GM23248 (cell line): ENCODE data around the gene VEZT.

Experiments
- EZH2 ChIP-seq: fragments of 200-600 bp; sonication (generic); IDR thresholded peaks from 2 replicates; pipeline ENCODE4 v1.6.1; 2018; ENCODE audit warnings: antibody characterized with exemption, mild to moderate bottlenecking; ENCODE audit not compliant: insufficient read depth, poor library complexity, severe bottlenecking
- EZH2phosphoT487 ChIP-seq: fragments of 200-600 bp; sonication (generic); IDR thresholded peaks from 2 replicates; pipeline ENCODE4 v1.6.1; 2018; ENCODE audit warnings: antibody characterized with exemption, moderate library complexity, mild to moderate bottlenecking, low read depth; ENCODE audit not compliant: insufficient read depth

DNA sequence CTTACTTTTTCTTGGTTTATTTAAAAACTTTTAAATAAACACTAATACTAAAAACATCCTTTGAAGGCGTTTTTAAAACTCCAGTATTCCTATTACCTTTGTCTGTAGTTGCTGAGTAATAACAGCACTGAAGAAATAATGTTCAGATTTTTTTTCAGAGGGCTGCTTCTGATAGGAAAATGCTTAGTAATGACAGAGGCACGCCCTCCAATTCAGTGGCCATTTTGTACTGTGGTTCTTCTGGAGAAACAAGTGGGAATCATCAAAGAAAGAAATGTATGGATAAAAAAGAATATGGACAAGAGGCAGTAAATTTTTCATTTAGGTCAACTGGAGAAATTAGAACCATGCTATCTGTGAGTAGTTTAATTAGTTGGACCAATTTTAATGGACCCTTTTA, 13.6 kb downstream of the VEZT start:
- no peak for TF ChIP-seq EZH2phosphoT487
- no peak for TF ChIP-seq EZH2
